Ecto neural progenitor cell (in vitro differentiated cells): ENCODE measurements around the gene SH3D21.

ENCODE experiments used
- DNase-seq: peaks from one replicate; pipeline ENCODE4 v3.0.0-alpha.2; 2018; ENCODE audit warnings: low spot score

SH3D21 gene

DNA sequence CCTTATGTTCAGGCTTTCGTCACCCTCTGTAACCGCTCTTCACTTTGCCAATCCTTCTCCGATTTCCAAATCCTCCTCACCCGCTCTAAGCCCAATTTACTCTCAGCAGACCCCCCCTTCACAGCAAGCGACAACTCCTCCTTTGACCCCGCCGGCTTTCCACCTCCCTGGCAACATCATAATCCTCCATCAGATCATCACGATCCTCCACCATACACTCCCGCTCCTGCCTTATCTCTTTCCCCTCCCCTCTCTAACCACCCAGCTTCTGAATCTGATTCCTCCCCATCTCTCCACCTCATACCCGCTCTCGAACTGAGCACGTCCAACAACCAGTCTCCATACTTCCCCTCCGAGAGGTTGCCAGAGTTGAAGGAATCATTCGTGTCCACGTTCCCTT, 24.8 kb downstream of the SH3D21 start:
- DNase-seq: no peak

DNA sequence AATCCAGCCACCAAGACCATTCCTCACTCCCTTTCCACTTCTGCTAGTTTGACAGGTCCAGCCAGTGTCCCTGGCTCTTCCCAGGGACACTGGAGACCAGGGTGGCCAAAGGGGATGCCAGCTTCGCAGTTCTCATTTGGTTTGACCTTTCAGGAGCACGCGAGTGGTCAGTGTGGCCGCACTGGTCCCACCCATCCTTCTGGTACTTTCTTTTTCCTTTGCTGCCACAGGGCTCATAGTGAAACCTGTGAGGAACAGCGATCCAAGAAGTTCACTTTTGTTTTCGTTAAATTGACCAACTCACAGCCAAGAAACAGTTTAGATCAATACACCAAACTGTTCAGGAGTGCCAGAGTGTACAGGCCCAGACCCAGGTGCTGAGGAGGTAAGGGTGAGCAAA, 31.7 kb downstream of the SH3D21 start:
- DNase-seq: no peak

- DNase-seq: no peak
These were observed 33.0 kb downstream of the SH3D21 start for GRCh38 chr1:36339215-36339614.

DNA sequence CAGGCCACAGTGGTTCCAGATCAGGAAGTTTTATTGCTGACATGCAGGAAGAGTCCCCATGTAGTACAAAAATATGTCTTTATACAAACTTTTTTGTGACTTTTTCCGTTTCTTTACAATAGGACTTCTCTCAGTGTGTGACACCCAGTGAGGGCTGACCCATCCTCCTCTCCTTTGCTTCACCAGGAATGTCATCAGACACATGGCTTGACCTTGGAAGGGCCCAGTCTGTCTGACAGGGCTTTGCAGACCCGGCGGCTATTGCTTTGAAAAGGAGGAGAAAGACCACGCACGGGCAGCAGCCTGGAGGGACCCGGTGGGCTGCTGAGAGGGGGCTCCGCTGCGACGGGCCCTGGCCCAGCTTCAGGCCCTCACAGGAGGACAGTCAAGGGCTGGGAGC, 33.4 kb downstream of the SH3D21 start:
- no peak for DNase-seq

DNA sequence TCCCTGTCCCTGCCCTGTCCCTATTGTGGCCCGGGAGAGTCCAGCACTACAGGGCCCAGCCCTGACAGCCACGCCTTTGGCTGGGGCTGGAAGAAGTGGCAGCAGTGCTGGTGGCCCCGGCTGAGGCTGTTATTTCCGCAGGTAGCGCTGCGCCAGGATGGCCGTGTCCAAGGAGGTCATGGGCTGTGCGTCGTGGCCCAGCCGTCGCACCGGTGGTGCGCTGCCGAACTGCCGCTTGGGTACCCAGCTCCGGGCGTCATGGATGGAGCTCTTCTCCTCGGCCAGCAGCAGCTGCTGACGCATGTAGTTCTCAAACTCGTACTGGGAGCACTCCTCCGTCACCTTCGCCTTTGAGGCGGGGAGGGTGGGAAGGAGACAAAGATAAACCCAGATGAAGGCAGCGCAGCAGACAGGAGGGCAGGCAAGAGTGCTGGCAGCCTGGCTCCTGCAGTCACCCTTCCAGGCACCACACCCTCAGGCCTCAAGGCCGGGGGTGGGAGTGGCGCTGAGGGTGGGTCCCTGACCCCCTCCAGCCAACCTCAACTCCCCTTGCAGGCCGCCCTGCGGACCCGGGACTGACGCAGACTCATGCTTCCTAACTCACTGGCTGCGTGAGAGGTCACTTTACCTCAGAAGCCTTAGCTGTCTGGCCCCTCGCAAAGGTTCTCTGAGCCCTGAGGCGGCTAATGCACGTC, 35.6 kb downstream of the SH3D21 start:
- DNase-seq: no peak

DNA sequence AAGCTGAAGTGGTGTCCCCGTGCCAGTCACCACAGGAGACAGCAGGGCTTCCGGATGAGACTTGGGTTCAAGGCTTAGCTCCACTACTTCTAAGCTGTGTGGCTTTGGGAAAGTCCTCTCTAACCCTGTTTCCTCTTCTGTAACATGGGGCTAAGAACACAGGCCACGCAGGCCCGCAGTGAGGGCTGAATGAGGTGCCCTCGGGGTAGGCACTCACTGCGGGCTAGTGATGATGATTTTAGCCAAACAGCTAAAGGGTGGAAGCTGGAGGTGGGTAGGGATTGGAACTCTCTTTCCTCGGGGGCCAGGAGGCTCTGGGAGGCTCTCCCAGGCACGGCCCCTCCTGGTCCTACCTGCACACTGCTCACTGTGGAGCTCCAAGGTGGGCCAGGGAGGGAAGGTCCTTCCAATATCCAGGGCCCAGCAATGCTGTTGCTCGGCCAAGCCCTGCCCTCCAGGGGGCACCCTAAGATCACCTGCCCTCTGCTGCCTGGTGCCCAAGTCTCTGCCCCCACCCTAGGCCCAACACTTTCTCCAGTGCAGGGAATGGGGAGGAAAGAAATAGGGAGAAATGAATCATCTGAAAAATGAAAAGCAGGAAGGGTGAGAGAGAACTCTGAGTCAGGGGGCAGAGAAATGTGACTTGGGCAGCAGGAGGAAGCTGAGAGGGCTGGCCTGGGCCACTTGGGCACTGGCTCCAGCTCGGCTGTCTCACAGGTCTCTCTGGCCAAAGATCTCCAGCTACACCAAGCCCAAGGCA, 36.4 kb downstream of the SH3D21 start:
- no peak for DNase-seq

DNA sequence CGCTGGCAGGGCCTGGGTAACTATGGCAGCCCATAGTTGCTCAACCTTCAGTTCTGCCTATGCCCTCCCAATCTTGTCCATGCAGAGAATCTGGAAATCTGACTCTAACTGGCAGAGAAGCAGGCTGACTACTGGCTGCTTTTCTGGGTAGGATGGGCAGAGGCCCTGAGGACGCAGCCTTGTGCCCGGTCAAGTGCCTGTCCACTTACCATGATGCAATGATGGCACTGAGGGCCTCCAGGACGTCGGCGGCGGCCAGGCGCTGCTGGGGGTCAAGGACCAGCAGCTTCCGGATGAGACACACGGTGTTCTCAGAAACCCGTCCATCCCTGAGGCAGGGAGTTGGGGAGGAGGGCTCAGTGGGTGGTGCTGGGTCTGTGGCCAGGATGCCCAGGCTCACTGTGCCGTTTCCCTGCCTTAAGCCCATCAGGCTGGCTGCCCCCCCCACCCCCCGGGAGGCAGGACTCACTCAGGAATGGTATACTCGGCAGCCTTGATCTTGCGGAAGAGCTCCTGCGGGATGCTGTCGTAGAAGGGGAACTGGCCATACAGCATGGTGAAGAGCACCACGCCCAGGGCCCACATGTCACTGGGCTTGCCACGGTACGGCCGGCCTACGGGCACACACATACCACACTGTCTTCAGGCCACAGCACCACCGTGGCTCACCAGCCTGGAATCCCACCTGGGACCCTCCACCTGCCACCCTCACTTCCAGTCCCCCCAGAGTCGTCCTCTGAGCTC, 37.7 kb downstream of the SH3D21 start:
- DNase-seq: no peak

GRCh38 chr1:36344395-36344680, 38.2 kb downstream of the SH3D21 start:
- no peak for DNase-seq

DNA sequence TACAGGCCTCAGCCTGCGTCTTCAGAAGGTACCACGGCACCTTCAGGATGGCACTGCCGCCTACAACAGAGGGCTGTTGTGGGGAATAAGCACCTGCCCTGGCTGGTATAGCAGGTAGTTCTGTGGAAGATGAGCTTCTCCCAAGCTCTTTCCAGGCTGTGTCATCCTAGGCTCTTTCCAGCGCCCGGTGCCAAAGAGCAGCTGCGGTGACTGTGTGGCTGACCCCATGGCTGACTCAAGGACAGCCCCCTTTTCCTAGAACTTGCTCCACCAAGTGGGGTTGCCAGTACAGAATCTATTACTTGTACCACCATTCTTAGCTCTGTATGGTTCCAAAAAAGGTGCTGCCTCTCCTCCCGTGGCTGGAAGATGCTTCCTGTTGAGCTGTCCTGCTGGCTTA, 39.2 kb downstream of the SH3D21 start:
- no peak for DNase-seq

- DNase-seq: no peak
These were observed 40.7 kb downstream of the SH3D21 start for GRCh38 chr1:36346741-36347370.

- no peak for DNase-seq
These were observed 43.1 kb downstream of the SH3D21 start for GRCh38 chr1:36349241-36349671.

DNA sequence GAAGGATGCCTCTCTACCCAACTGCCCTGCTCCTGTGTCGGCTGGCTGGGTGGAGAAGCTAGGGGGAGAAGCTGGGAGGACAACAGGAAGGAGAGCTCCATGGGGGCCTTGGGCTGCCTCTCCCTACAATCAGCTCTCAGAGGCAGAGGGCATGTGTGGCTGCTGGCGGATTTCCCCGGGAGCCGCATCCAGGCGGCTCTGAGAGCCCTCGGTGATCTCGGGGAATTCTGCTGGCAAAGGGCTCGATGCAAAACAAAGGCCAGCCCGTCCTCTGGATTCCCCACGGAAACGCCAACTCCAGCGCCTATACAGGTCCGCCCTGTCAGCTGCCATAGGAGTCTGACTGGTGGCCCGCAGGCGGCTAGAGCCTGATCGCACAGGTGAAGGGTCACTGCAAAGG, 43.7 kb downstream of the SH3D21 start:
- DNase-seq: no peak

- DNase-seq: no peak
These were observed 44.6 kb downstream of the SH3D21 start for GRCh38 chr1:36350659-36351226.

GRCh38 chr1:36351227-36351977, 45.2 kb downstream of the SH3D21 start:
- peak; percentile 78 for DNase-seq

DNA sequence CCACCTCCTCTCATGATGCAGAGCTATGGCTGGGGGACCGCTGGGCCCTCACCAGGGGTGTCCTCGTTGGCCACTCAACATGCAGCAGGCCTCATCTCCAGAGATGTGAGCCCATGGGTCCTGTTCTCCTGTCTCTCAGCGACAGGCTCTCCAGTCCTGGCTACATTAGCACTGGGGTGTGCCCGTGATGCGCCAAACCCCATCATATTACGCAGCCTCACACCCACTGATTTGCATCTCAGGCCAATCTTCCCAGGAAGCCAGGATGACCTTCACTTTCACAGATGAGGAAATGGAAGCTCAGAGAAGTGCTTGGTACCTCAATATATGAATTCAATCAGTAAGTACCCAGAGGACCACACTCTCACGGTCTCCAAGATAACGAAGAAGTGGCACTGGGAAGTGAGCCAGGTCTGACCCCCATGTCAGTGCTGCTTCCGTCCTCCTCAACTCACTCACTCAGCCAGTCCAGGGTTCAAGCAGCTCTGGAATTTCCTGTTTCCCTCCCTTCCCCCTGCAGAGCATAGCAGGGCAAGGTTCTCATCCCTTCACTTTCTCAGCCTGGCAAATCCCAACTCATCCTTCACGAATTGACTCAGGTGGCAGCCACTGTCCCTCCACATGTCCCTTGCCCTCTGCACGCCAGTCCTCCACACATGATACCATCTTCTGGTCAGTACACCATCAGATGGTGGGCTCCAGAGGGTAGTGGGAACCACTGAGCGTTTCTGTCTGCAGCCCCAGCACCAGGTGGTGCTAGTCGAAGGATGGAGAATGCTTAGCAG, 46.1 kb downstream of the SH3D21 start:
- DNase-seq: no peak

- no peak for DNase-seq
These were observed 47.0 kb downstream of the SH3D21 start for GRCh38 chr1:36352910-36353878.

DNA sequence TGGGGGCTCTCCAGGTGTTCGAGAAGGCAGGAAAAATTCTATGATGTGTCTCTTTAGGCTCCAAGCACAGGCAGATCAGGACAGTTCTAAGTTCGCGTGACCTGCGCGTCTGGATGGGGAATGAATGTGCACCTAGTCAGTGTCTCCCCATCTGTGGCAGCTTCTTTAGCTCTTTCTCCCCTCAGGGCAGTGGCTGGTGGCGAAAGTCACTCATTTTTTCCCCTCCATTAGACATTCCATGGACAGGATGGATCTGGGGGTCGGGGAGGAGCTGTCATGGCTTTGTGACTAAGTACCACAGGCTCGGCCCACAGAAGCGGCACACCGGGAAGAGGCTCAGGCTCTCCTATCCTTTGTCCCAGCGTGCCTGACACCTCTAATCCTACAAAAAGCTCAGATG, 48.3 kb downstream of the SH3D21 start:
- no peak for DNase-seq

DNA sequence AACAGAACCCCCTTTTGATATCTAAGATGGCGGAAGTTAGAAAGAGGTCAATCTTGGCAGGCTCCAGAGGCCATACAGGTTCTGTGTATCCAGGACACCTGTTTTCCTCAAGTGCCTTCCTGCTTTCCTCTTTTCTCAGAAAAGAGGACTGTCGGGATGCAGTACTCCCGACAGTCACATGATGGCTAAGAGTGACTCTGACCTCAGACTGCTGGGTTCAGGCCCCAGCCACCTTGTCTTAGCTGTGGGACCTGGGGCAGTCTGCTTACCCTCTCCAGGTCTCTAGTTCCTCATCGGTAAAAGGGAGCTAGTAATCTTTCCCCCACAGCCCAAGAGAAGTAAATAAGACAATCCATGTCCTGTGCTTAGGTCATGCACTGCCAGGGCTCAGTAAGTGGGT, 49.6 kb downstream of the SH3D21 start:
- no peak for DNase-seq

GRCh38 chr1:36358514-36359084, 52.4 kb downstream of the SH3D21 start:
- DNase-seq: no peak
